HG02938 (cell line): Measurements from ENCODE around the gene ANO2.

ENCODE experiments used
- ATAC-seq: cut with Tn5 transposase; IDR thresholded peaks from one replicate; pipeline ENCODE4 v1.9.1; 2021; ENCODE audit warnings: mild to moderate bottlenecking, moderate library complexity; ENCODE audit not compliant: unreplicated experiment

Gene ANO2

GRCh38 chr12:5587711-5588121, 357.3 kb downstream of the ANO2 start:
- ATAC-seq = no peak

GRCh38 chr12:5586201-5586600, 358.9 kb downstream of the ANO2 start:
- no peak for ATAC-seq

- ATAC-seq = no peak
These were observed 359.9 kb downstream of the ANO2 start for GRCh38 chr12:5585178-5585577.

- ATAC-seq = no peak
These were observed 360.5 kb downstream of the ANO2 start for GRCh38 chr12:5584412-5585175.

GRCh38 chr12:5582541-5582940, 362.5 kb downstream of the ANO2 start:
- no peak for ATAC-seq

- no peak for ATAC-seq
These were observed 363.0 kb downstream of the ANO2 start for GRCh38 chr12:5582018-5582417.

GRCh38 chr12:5581616-5582015, 363.4 kb downstream of the ANO2 start:
- no peak for ATAC-seq

- ATAC-seq = no peak
These were observed 364.0 kb downstream of the ANO2 start for GRCh38 chr12:5581019-5581418.

GRCh38 chr12:5578775-5579174, 366.3 kb downstream of the ANO2 start:
- ATAC-seq = no peak

GRCh38 chr12:5577741-5578140, 367.3 kb downstream of the ANO2 start:
- ATAC-seq = no peak

- ATAC-seq = no peak
These were observed 367.8 kb downstream of the ANO2 start for GRCh38 chr12:5577211-5577612.

- ATAC-seq = no peak
These were observed 369.1 kb downstream of the ANO2 start for GRCh38 chr12:5575987-5576386.

GRCh38 chr12:5575232-5575631, 369.8 kb downstream of the ANO2 start:
- ATAC-seq = no peak

- no peak for ATAC-seq
These were observed 371.7 kb downstream of the ANO2 start for GRCh38 chr12:5573390-5573789.

GRCh38 chr12:5571115-5571514, 373.9 kb downstream of the ANO2 start:
- no peak for ATAC-seq

GRCh38 chr12:5570416-5570815, 374.6 kb downstream of the ANO2 start:
- no peak for ATAC-seq

- ATAC-seq = no peak
These were observed 376.6 kb downstream of the ANO2 start for GRCh38 chr12:5568325-5568981.

- ATAC-seq = no peak
These were observed 377.9 kb downstream of the ANO2 start for GRCh38 chr12:5567016-5567725.

GRCh38 chr12:5565933-5566599, 379.0 kb downstream of the ANO2 start:
- ATAC-seq = no peak

- no peak for ATAC-seq
These were observed 382.5 kb downstream of the ANO2 start for GRCh38 chr12:5562581-5562980.

GRCh38 chr12:5561846-5562245, 383.2 kb downstream of the ANO2 start:
- no peak for ATAC-seq
